Stimulated activated naive CD8-positive, alpha-beta T cell treated with anti-CD3 and anti-CD28 coated beads, Interleukin-15, amount 100 ng/mL, for 72 hours (primary cell): ENCODE results near the gene ANKRD52.

Source experiments
- ATAC-seq: fragments of 150-1000 bp; cut with Tn5 transposase; 2 replicates; pipeline ENCODE4 v1.10.0; 2021; ENCODE audit warnings: mild to moderate bottlenecking, moderate library complexity
- DNase-seq, 2 donors: peaks; one replicate each; pipeline ENCODE4 v3.0.0; 2021 to 2022
- H3K27ac Mint-ChIP-seq, 2 donors: one replicate each; pipeline ENCODE4 v1.8.0; 2022; ENCODE audit warnings: mild to moderate bottlenecking in 2 of 2, mixed read lengths in 2 of 2, moderate library complexity in 2 of 2
- H3K27me3 Mint-ChIP-seq: one replicate; pipeline ENCODE4 v1.8.0; 2022; ENCODE audit warnings: mixed read lengths
- H3K4me1 Mint-ChIP-seq: one replicate; pipeline ENCODE4 v1.8.0; 2022; ENCODE audit warnings: mild to moderate bottlenecking, mixed read lengths
- H3K4me3 Mint-ChIP-seq, 2 donors: one replicate each; pipeline ENCODE4 v1.8.0; 2022; ENCODE audit warnings: mild to moderate bottlenecking in 2 of 2, mixed read lengths in 2 of 2, moderate library complexity in 1 of 2
- H3K9me3 Mint-ChIP-seq, 2 donors: one replicate each; pipeline ENCODE4 v1.8.0; 2022; ENCODE audit warnings: mixed read lengths in 2 of 2

ANKRD52 gene

GRCh38 chr12:56257491-56258067 is 605 bp downstream of the ANKRD52 start:
- DNase-seq (no peak), ATAC-seq (peak; percentile 35)
- peaks cover 26% of the 10 kb centered on the region for H3K4me1 Mint-ChIP-seq
- H3K4me3 Mint-ChIP-seq = peak overlapping the region; percentile 86 to 88
- H3K27ac Mint-ChIP-seq = peak overlapping the region; percentile 83 to 93
- H3K27me3 Mint-ChIP-seq = peaks cover 6% of the 10 kb centered on the region
- no peaks in the 10 kb centered on the region for H3K9me3 Mint-ChIP-seq

- Mint-ChIP-seq H3K4me1 (peaks cover 26% of the 10 kb centered on the region), H3K27me3 (peaks cover 6% of the 10 kb centered on the region), H3K9me3 (no peaks in the 10 kb centered on the region), H3K27ac (no peak overlapping the region), H3K4me3 (peak overlapping the region; percentile 86 to 88)
- ATAC-seq = no peak
- no peak for DNase-seq
Observed at GRCh38 chr12:56257071-56257470, 1.1 kb downstream of the ANKRD52 start.

GRCh38 chr12:56256326-56256960 is 1.7 kb downstream of the ANKRD52 start:
- Mint-ChIP-seq H3K27me3 (peaks cover 6% of the 10 kb centered on the region), H3K27ac (no peak overlapping the region), H3K4me1 (peaks cover 26% of the 10 kb centered on the region), H3K9me3 (no peaks in the 10 kb centered on the region), H3K4me3 (peak overlapping the region; percentile 86 to 88)
- DNase-seq (no peak), ATAC-seq (no peak)

GRCh38 chr12:56255671-56256070 is 2.5 kb downstream of the ANKRD52 start:
- Mint-ChIP-seq H3K27ac (no peak overlapping the region), H3K4me3 (no peak overlapping the region), H3K27me3 (peaks cover 4% of the 10 kb centered on the region), H3K9me3 (no peaks in the 10 kb centered on the region), H3K4me1 (peaks cover 26% of the 10 kb centered on the region)
- DNase-seq (no peak), ATAC-seq (no peak)

DNA sequence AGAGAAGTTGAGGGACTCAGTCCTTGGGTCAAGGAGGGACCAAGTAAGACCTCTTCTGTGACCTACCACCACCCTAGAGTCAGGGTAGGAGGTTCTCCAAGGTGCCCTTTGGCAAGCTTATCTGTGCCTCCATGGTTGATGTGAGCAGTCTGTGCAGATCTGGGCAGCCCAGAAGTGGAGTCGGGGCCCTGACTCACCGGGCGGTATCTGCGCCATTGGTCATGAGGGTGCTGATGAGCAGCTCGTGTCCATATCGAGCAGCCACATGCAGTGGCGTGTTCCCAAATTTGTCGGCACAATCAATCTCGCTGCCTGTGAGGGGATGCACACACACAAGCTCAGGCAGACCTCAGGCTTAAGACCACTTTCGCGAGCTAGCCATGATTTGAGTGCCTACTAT is 5.1 kb downstream of the ANKRD52 start:
- Mint-ChIP-seq H3K27me3 (no peaks in the 10 kb centered on the region), H3K9me3 (no peaks in the 10 kb centered on the region), H3K4me3 (no peak overlapping the region), H3K4me1 (peaks cover 18% of the 10 kb centered on the region), H3K27ac (peak overlapping the region; percentile 23 to 65)
- DNase-seq (no peak), ATAC-seq (no peak)

DNA sequence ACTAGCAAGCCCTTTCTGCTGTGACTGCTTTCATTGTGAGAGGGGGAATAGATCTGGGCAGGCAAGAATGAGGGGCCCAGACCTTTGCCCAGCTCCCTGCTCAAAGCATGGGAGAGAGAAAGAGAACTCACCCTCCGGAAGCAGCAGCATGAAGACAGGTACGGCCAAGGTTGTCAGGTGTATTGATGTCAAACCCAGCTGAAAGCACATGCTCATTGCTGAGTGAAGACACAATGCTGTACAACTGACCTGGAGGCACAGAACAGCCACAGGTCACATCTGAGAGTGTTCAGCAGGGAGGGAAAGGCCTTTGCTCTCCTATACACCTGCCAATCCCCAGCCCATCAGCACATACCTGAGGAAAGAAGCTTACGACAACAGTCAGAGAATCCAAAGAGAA is 5.5 kb downstream of the ANKRD52 start:
- H3K9me3 Mint-ChIP-seq = no peaks in the 10 kb centered on the region
- ATAC-seq (no peak), DNase-seq (no peak)
- peak overlapping the region in 1 of 2 donors; percentile 65 for H3K27ac Mint-ChIP-seq
- H3K4me1 Mint-ChIP-seq = peaks cover 18% of the 10 kb centered on the region
- H3K4me3 Mint-ChIP-seq = no peak overlapping the region
- no peaks in the 10 kb centered on the region for H3K27me3 Mint-ChIP-seq

DNA sequence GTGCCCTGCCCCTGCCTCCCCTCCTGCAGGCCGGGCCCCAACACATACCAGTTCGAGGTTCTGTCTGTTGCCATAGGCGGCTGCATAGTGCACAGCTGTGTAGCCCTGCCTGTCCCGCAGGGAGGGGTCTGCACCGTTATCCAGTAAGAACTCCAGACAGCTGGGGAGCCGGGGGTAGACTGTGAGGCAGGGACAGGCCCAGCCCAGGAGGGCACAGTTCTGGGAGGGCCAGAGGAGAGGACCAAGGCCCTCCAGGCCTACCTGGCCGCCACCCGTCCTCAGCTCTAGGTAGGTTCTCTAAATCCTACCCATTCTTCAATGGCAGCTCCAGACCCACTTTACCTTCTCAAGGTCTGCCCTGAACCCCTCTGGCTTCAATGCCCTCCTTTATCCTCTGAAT is 9.5 kb downstream of the ANKRD52 start:
- Mint-ChIP-seq H3K9me3 (no peaks in the 10 kb centered on the region), H3K4me3 (no peak overlapping the region), H3K4me1 (no peaks in the 10 kb centered on the region), H3K27me3 (no peaks in the 10 kb centered on the region), H3K27ac (peak overlapping the region in 1 of 2 donors; percentile 36)
- ATAC-seq (peak; percentile 46), DNase-seq (no peak)

DNA sequence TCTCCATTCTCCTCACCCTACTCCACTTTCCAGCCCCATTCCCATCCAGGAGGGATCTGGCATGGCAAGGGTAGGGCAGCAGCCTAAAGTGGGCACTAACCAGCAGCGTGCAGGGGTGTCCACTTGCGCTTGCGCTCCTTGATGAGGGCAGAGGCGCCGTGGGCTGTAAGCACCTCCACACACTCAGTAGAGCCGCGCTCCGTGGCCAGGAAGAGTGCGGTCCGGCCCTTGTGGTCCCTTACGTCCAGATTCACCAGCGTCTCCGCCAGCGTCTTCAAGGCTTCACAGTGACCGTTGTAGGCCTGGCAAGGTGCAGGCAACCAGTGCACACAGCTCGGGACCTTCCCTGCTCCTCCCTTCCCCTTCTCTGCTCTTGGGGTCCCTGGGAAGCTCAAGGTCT is 10.3 kb downstream of the ANKRD52 start:
- DNase-seq (no peak), ATAC-seq (peak; percentile 28)
- Mint-ChIP-seq H3K4me3 (no peak overlapping the region), H3K4me1 (no peaks in the 10 kb centered on the region), H3K27me3 (no peaks in the 10 kb centered on the region), H3K9me3 (no peaks in the 10 kb centered on the region), H3K27ac (no peak overlapping the region)

- Mint-ChIP-seq H3K27ac (no peak overlapping the region), H3K4me3 (no peak overlapping the region), H3K27me3 (no peaks in the 10 kb centered on the region), H3K9me3 (no peaks in the 10 kb centered on the region), H3K4me1 (peaks cover 17% of the 10 kb centered on the region)
- no peak for ATAC-seq
- no peak for DNase-seq
Observed at GRCh38 chr12:56244494-56244893, 13.7 kb downstream of the ANKRD52 start.

DNA sequence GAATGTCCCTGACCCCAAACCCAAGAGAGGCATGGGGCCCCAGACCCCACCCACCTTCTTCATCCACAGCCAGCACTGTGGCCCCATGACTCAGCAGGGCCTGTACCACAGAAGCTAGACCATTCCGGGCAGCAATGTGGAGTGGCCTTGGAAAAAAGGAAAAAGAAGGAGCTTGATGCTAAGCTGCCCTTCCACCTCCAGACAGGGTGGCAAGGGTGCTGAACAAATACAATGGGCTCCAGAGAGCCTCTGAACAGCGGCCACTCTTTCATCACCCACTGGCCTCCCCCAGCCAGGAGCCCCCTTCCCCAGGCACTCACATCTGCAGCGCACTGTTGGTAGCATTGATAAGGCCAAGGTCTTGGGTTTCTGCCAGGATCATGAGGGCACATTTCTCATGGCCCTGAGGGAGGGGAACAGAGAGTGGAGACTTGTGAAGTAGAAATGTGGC is 14.4 kb downstream of the ANKRD52 start:
- no peak overlapping the region for H3K4me3 Mint-ChIP-seq
- no peaks in the 10 kb centered on the region for H3K27me3 Mint-ChIP-seq
- H3K27ac Mint-ChIP-seq = no peak overlapping the region
- ATAC-seq = no peak
- DNase-seq = no peak
- no peaks in the 10 kb centered on the region for H3K9me3 Mint-ChIP-seq
- H3K4me1 Mint-ChIP-seq = peaks cover 17% of the 10 kb centered on the region

DNA sequence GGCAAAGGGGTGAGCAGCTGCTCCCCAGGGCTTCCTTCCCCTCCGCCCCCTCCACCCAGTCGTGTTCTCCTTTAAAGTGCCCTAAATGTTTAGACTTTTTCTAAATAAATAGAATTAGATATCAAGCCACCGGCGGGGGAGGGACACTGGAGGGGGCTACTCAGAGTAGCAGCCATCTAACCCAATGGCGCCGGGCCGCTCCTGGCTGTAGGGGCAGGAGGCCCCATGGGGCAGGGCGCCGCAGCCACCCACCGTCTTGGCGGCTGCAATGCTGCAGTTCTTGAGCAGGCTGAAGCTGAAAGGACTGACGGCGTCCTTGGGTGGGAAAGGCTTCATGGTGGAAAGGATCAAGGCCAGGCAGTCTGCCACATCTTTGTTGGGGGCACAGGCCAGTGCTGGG is 15.2 kb downstream of the ANKRD52 start:
- no peak for DNase-seq
- Mint-ChIP-seq H3K27me3 (no peaks in the 10 kb centered on the region), H3K27ac (peak overlapping the region in 1 of 2 donors; percentile 74), H3K4me3 (no peak overlapping the region), H3K9me3 (no peaks in the 10 kb centered on the region), H3K4me1 (peaks cover 17% of the 10 kb centered on the region)
- ATAC-seq = no peak

DNA sequence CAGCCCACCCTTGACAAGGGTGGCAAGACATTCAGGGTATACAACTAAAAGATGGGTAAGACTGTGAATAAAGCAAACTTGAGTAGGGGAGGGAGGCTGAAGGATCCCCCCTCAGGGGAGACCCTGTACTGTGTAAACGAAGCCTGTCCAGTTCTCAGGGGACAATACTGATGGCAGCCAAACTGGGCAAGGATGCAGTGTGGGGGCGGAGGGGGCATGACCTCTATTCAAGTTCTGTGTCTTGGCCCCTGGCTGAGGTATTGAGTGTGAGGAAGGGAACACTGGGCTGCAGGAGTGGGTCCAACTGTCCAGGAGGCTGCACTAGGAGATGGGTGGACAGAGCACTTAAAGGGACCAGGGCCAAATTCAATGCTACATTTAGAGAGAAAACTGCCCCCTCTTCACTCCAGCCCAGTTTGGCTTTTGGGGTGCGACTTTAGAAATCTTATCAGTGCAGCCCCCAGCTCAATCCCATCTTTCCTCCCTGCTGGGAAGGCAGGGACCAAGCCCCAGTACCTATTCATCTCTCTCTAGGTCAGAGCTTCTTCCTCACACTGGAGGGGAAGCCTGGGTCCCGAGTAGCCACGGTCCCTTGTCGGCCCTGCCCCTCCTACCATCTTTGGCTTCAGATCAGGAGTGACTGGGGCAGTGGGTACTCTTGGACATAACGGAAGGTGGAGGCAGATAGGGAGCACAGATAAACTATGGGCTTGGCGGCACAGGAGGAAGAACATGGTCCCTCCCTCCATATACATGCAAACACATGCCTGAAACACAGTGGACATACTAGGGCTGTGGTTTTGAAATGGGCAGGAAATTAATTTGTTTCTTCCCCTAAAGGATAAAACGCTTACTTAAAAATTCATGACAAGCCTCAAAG is 16.5 kb downstream of the ANKRD52 start:
- DNase-seq = no peak
- peak overlapping the region in 1 of 2 donors; percentile 60 for H3K27ac Mint-ChIP-seq
- no peak for ATAC-seq
- peaks cover 17% of the 10 kb centered on the region for H3K4me1 Mint-ChIP-seq
- H3K27me3 Mint-ChIP-seq = no peaks in the 10 kb centered on the region
- no peak overlapping the region for H3K4me3 Mint-ChIP-seq
- H3K9me3 Mint-ChIP-seq = no peaks in the 10 kb centered on the region

GRCh38 chr12:56237552-56237951 is 20.6 kb downstream of the ANKRD52 start:
- ATAC-seq (no peak), DNase-seq (no peak)
- Mint-ChIP-seq H3K4me3 (no peak overlapping the region), H3K4me1 (peaks cover 14% of the 10 kb centered on the region), H3K9me3 (no peaks in the 10 kb centered on the region), H3K27me3 (no peaks in the 10 kb centered on the region), H3K27ac (no peak overlapping the region)

GRCh38 chr12:56236985-56237384 is 21.2 kb downstream of the ANKRD52 start:
- ATAC-seq (no peak), DNase-seq (no peak)
- H3K4me3 Mint-ChIP-seq = no peak overlapping the region
- H3K27ac Mint-ChIP-seq = peak overlapping the region in 1 of 2 donors; percentile 57
- H3K4me1 Mint-ChIP-seq = peaks cover 8% of the 10 kb centered on the region
- H3K27me3 Mint-ChIP-seq = no peaks in the 10 kb centered on the region
- no peaks in the 10 kb centered on the region for H3K9me3 Mint-ChIP-seq

DNA sequence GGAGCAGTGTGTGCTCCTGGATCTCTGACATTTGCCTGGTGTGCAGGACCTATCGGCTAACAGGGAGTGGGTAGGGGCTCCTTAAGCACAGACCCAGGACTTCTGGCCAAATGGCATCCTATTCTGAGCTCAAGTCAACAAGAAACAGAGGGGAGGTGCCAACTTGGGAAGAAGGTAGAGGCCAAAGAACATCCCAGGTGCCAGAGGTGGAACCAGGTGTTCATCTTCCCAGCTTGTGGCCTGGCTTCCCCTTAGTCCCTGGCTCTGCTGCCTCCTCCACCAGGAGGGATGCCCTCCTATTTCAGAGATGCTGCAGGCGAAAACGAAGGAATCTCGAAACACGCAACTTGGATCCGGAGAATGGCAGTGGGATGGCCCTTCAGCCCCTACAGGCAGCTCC is 22.1 kb downstream of the ANKRD52 start:
- DNase-seq = no peak
- Mint-ChIP-seq H3K4me3 (no peak overlapping the region), H3K4me1 (no peaks in the 10 kb centered on the region), H3K27ac (no peak overlapping the region), H3K9me3 (no peaks in the 10 kb centered on the region), H3K27me3 (no peaks in the 10 kb centered on the region)
- no peak for ATAC-seq
